H9 (cell line): ENCODE data around the gene HOXC13. TPM values are rescaled to one million over a fixed set of nuclear protein-coding genes. Genes with fewer than 3 reads are reported as not detected.
A peak's percentile ranks its signal among the peaks of the same experiment; 100 is the strongest.

Experiments
- DNase-seq: peaks from one replicate; pipeline ENCODE4 v3.0.0-alpha.2; 2017
- H2AFZ ChIP-seq: one replicate; pipeline ENCODE4 v1.6.1; 2013; ENCODE audit warnings: mild to moderate bottlenecking, low read length, control low read depth, moderate library complexity
- H2AK5ac ChIP-seq: 2 replicates; pipeline ENCODE4 v1.6.1; 2013; ENCODE audit warnings: low read length, control low read depth, mixed read lengths; ENCODE audit not compliant: insufficient read length
- H2BK120ac ChIP-seq: one replicate; pipeline ENCODE4 v1.6.1; 2013; ENCODE audit warnings: low read depth, mild to moderate bottlenecking, low read length, control low read depth, inconsistent platforms; ENCODE audit not compliant: poor library complexity, severe bottlenecking
- H2BK12ac ChIP-seq: 2 replicates; pipeline ENCODE4 v1.6.1; 2013; ENCODE audit warnings: low read length, control low read depth, mixed read lengths, low read depth; ENCODE audit not compliant: insufficient read length
- H2BK15ac ChIP-seq: 2 replicates; pipeline ENCODE4 v1.6.1; 2013; ENCODE audit warnings: low read depth, low read length, control low read depth
- H2BK20ac ChIP-seq: one replicate; pipeline ENCODE4 v1.6.1; 2013; ENCODE audit warnings: low read depth, mild to moderate bottlenecking, low read length, control low read depth, inconsistent platforms; ENCODE audit not compliant: poor library complexity, severe bottlenecking
- H2BK5ac ChIP-seq: 2 replicates; pipeline ENCODE4 v1.6.1; 2013; ENCODE audit warnings: low read length, control low read depth, mixed read lengths; ENCODE audit not compliant: insufficient read length
- H3K14ac ChIP-seq: 2 replicates; pipeline ENCODE4 v1.6.1; 2013; ENCODE audit warnings: low read length, control low read depth; ENCODE audit not compliant: insufficient read depth
- H3K18ac ChIP-seq: 2 replicates; pipeline ENCODE4 v1.6.1; 2013; ENCODE audit warnings: low read depth, mild to moderate bottlenecking, mixed read lengths, low read length, control low read depth; ENCODE audit not compliant: insufficient read length
- H3K23ac ChIP-seq: 2 replicates; pipeline ENCODE4 v1.6.1; 2013; ENCODE audit warnings: low read length, control low read depth, mixed read lengths, low read depth; ENCODE audit not compliant: insufficient read length
- H3K23me2 ChIP-seq: 2 replicates; pipeline ENCODE4 v1.6.1; 2013; ENCODE audit warnings: low read depth, mild to moderate bottlenecking, mixed read lengths, low read length, control low read depth; ENCODE audit not compliant: insufficient read length, poor library complexity, severe bottlenecking
- H3K27ac ChIP-seq: 2 replicates; pipeline ENCODE4 v1.5.1; 2013; ENCODE audit warnings: low read length, control low read depth, mixed read lengths, low read depth; ENCODE audit not compliant: insufficient read length
- H3K27me3 ChIP-seq: 2 replicates; pipeline ENCODE4 v1.6.1; 2013; ENCODE audit warnings: low read length, control low read depth, inconsistent platforms; ENCODE audit not compliant: insufficient read depth
- H3K4ac ChIP-seq: 2 replicates; pipeline ENCODE4 v1.6.1; 2013; ENCODE audit warnings: low read depth, mild to moderate bottlenecking, control low read depth, inconsistent platforms, low read length, moderate library complexity
- H3K4me1 ChIP-seq: 2 replicates; pipeline ENCODE4 v1.6.1; 2013; ENCODE audit warnings: low read length, control low read depth, inconsistent platforms; ENCODE audit not compliant: insufficient read depth
- H3K4me2 ChIP-seq: 2 replicates; pipeline ENCODE4 v1.6.1; 2013; ENCODE audit warnings: low read length, control low read depth, mixed read lengths; ENCODE audit not compliant: insufficient read length, insufficient read depth
- H3K56ac ChIP-seq: 2 replicates; pipeline ENCODE4 v1.6.1; 2013; ENCODE audit warnings: low read depth, mild to moderate bottlenecking, mixed read lengths, low read length, control low read depth; ENCODE audit not compliant: insufficient read length
- H3K79me1 ChIP-seq: 2 replicates; pipeline ENCODE4 v1.6.1; 2013; ENCODE audit warnings: low read depth, mild to moderate bottlenecking, moderate library complexity, low read length, control low read depth, inconsistent platforms; ENCODE audit not compliant: insufficient read depth, poor library complexity, severe bottlenecking
- H3K79me2 ChIP-seq: 2 replicates; pipeline ENCODE4 v1.6.1; 2013; ENCODE audit warnings: low read length, control low read depth, inconsistent platforms; ENCODE audit not compliant: insufficient read depth
- H3K9ac ChIP-seq: 2 replicates; pipeline ENCODE4 v1.6.1; 2013; ENCODE audit warnings: low read length, control low read depth, mixed read lengths; ENCODE audit not compliant: insufficient read length; ENCODE audit errors: extremely low read depth
- H3K9me3 ChIP-seq: one replicate; pipeline ENCODE4 v1.6.1; 2013; ENCODE audit warnings: low read depth, low read length, inconsistent platforms; ENCODE audit not compliant: control insufficient read depth
- H3T11ph ChIP-seq: one replicate; pipeline ENCODE4 v1.6.1; 2013; ENCODE audit warnings: mild to moderate bottlenecking, low read length, control low read depth, inconsistent platforms
- H4K20me1 ChIP-seq: one replicate; pipeline ENCODE4 v1.6.1; 2013; ENCODE audit not compliant: control insufficient read depth, insufficient read length, insufficient read depth
- H4K5ac ChIP-seq: 2 replicates; pipeline ENCODE4 v1.6.1; 2013; ENCODE audit warnings: low read depth, mild to moderate bottlenecking, mixed read lengths, low read length, control low read depth; ENCODE audit not compliant: insufficient read length
- H4K8ac ChIP-seq: replicated peaks from 2 replicates; pipeline ENCODE4 v1.6.1; 2013; ENCODE audit warnings: low read length, control low read depth, mixed read lengths, low read depth; ENCODE audit not compliant: insufficient read length
- H4K91ac ChIP-seq: 2 replicates; pipeline ENCODE4 v1.6.1; 2013; ENCODE audit warnings: low read depth, mild to moderate bottlenecking, moderate library complexity, mixed read lengths, low read length, control low read depth; ENCODE audit not compliant: insufficient read length
- H3K27ac Mint-ChIP-seq, 3 experiments: 2 replicates in 2 of 3; 3 replicates in 1 of 3; pipeline ENCODE4 v1.8.0; 2020 to 2021; ENCODE audit warnings: mixed read lengths in 3 of 3, mild to moderate bottlenecking in 1 of 3, moderate library complexity in 1 of 3
- H3K27me3 Mint-ChIP-seq: 2 replicates; pipeline ENCODE4 v1.8.0; 2021; ENCODE audit warnings: low read depth, mild to moderate bottlenecking, moderate library complexity, mixed read lengths
- H3K36me3 Mint-ChIP-seq, 3 experiments: 2 replicates in 2 of 3; 3 replicates in 1 of 3; pipeline ENCODE4 v1.8.0; 2020 to 2021; ENCODE audit warnings: low read depth in 3 of 3, mixed read lengths in 3 of 3; ENCODE audit not compliant: insufficient read depth in 1 of 3
- H3K4me1 Mint-ChIP-seq, 2 experiments: 2 replicates each; pipeline ENCODE4 v1.8.0; 2020; ENCODE audit warnings: mixed read lengths in 2 of 2
- H3K4me3 Mint-ChIP-seq, 2 experiments: 2 replicates in 1 of 2; 3 replicates in 1 of 2; pipeline ENCODE4 v1.8.0; 2020 to 2021; ENCODE audit warnings: mild to moderate bottlenecking in 2 of 2, mixed read lengths in 2 of 2, moderate library complexity in 1 of 2
- H3K9me3 Mint-ChIP-seq, 2 experiments: 2 replicates in 1 of 2; 3 replicates in 1 of 2; pipeline ENCODE4 v1.8.0; 2020; ENCODE audit warnings: mild to moderate bottlenecking in 2 of 2, mixed read lengths in 2 of 2, moderate library complexity in 1 of 2
- CTCF ChIP-seq: fragments of 200-600 bp; sonication (generic); conservative IDR thresholded peaks from 3 replicates; pipeline ENCODE4 v1.8.0; 2021; ENCODE audit warnings: antibody characterized with exemption, mild to moderate bottlenecking
- WGBS: extraction: QIAGEN DNeasy Blood & Tissue Kit; methylation state at CpG from one replicate; pipeline ENCODE4 v1.1.7; 2013; ENCODE audit warnings: missing lambda C conversion rate, low lambda C conversion rate, mixed read lengths; ENCODE audit not compliant: insufficient read length; ENCODE audit errors: extremely low coverage; 5-methylcytosine and 5-hydroxymethylcytosine counted together
- total RNA-seq: library from RNA; stranded (reverse); gene quantifications from 2 replicates; pipeline ENCODE4 v1.2.1, GENCODE V29; 2021

HOXC13 gene
- total RNA-seq, 1 experiment from 2014 or later = not detected

GRCh38 chr12:53985994-53986685 is 47.5 kb downstream of the HOXC13 start:
- Histone ChIP-seq H3K79me1 (no peaks in the 10 kb centered on the region), H2BK15ac (no peak overlapping the region), H3K9ac (no peak overlapping the region), H2BK12ac (no peak overlapping the region), H3T11ph (no peak overlapping the region), H3K56ac (no peak overlapping the region), H2BK20ac (no peak overlapping the region), H3K27me3 (peaks cover 96% of the 10 kb centered on the region), H3K9me3 (no peaks in the 10 kb centered on the region), H4K8ac (no peak overlapping the region), H2BK120ac (no peak overlapping the region), H3K4me2 (peak overlapping the region; percentile 10), H3K4me1 (no peaks in the 10 kb centered on the region), H4K5ac (no peak overlapping the region), H3K27ac (no peak overlapping the region), H3K14ac (no peak overlapping the region; the same call in 1 of the 2 replicates), H3K23me2 (no peaks in the 10 kb centered on the region), H2AK5ac (no peak overlapping the region), H3K18ac (no peak overlapping the region), H3K23ac (no peak overlapping the region), H2AFZ (no peak overlapping the region), H4K20me1 (no peaks in the 10 kb centered on the region), H4K91ac (no peak overlapping the region), H3K79me2 (no peaks in the 10 kb centered on the region), H2BK5ac (no peak overlapping the region), H3K4ac (no peak overlapping the region)
- no peaks in the 10 kb centered on the region; a peak in 2 of 7 replicates for H3K36me3 Mint-ChIP-seq
- TF ChIP-seq CTCF = no peak
- H3K27ac Mint-ChIP-seq = no peak overlapping the region
- peak overlapping the region in 1 of 2 experiments; percentile 60; a peak in 2 of 5 replicates for H3K4me3 Mint-ChIP-seq
- H3K9me3 Mint-ChIP-seq = peaks cover 3 to 11% of the 10 kb centered on the region in 2 experiments; a peak in 4 of 5 replicates
- peaks cover 100% of the 10 kb centered on the region for H3K27me3 Mint-ChIP-seq
- peak; percentile 65 for DNase-seq
- H3K4me1 Mint-ChIP-seq = peaks cover 3 to 11% of the 10 kb centered on the region in 2 experiments; a peak in 2 of 4 replicates
- WGBS = no CpG with 5 or more reads among the region's 50 CpGs
